Tibial nerve (tissue), 3 donors: ENCODE data around the gene VKORC1.

Source experiments
- POLR2A ChIP-seq, 2 donors: fragments of 450-650 bp; IDR thresholded peaks; one replicate each; pipeline ENCODE4 v1.6.1; 2017; ENCODE audit warnings: antibody characterized with exemption in 2 of 2, mild to moderate bottlenecking in 2 of 2, moderate library complexity in 2 of 2
- TF ChIP-seq, protein P1 (sequence below), 5 experiments: fragments of 200-600 bp in 3 of 5; fragments of 450-650 bp in 2 of 5; sonication (generic) in 3 of 5; IDR thresholded peaks; one replicate each; pipeline ENCODE4 v1.5.1; 2016 to 2019; ENCODE audit warnings: antibody characterized with exemption in 5 of 5, mild to moderate bottlenecking in 3 of 5, moderate library complexity in 2 of 5

DNA sequence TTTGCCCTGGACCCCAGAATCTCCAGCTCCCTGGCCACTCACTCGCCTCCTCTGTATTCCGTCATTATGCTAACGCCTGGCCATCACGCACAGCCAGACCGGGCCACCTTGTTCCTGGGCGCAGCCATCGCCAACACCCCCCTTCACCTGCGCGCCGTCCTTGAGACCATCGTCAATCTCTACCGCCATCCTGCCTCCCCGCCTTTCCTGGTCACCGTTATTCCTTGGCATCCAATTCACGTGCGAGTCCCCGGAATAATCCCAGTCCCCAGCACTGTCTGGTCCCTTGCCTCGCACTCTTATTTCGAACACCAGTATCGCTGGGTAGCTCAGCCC lies 541 bp downstream of the VKORC1 start:
- TF ChIP-seq, protein P1, sequence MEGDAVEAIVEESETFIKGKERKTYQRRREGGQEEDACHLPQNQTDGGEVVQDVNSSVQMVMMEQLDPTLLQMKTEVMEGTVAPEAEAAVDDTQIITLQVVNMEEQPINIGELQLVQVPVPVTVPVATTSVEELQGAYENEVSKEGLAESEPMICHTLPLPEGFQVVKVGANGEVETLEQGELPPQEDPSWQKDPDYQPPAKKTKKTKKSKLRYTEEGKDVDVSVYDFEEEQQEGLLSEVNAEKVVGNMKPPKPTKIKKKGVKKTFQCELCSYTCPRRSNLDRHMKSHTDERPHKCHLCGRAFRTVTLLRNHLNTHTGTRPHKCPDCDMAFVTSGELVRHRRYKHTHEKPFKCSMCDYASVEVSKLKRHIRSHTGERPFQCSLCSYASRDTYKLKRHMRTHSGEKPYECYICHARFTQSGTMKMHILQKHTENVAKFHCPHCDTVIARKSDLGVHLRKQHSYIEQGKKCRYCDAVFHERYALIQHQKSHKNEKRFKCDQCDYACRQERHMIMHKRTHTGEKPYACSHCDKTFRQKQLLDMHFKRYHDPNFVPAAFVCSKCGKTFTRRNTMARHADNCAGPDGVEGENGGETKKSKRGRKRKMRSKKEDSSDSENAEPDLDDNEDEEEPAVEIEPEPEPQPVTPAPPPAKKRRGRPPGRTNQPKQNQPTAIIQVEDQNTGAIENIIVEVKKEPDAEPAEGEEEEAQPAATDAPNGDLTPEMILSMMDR (IDR thresholded peaks at IDR 0.05): no peak
- no peak for TF ChIP-seq POLR2A (IDR thresholded peaks at IDR 0.05)
